Body of pancreas (tissue), 4 donors: ENCODE results near the gene PTPN14.

Experiments
- POLR2A ChIP-seq, 3 donors: fragments of 450-650 bp; IDR thresholded peaks; one replicate each; pipeline ENCODE4 v1.6.1; 2016; ENCODE audit warnings: antibody characterized with exemption in 3 of 3, mild to moderate bottlenecking in 2 of 3
- TF ChIP-seq, protein P1 (sequence below), 7 experiments: fragments of 450-650 bp in 4 of 7; fragments of 200-600 bp in 3 of 7; sonication (generic) in 3 of 7; IDR thresholded peaks; one replicate each; pipeline ENCODE4 v1.5.1; 2016 to 2019; ENCODE audit warnings: antibody characterized with exemption in 7 of 7

DNA sequence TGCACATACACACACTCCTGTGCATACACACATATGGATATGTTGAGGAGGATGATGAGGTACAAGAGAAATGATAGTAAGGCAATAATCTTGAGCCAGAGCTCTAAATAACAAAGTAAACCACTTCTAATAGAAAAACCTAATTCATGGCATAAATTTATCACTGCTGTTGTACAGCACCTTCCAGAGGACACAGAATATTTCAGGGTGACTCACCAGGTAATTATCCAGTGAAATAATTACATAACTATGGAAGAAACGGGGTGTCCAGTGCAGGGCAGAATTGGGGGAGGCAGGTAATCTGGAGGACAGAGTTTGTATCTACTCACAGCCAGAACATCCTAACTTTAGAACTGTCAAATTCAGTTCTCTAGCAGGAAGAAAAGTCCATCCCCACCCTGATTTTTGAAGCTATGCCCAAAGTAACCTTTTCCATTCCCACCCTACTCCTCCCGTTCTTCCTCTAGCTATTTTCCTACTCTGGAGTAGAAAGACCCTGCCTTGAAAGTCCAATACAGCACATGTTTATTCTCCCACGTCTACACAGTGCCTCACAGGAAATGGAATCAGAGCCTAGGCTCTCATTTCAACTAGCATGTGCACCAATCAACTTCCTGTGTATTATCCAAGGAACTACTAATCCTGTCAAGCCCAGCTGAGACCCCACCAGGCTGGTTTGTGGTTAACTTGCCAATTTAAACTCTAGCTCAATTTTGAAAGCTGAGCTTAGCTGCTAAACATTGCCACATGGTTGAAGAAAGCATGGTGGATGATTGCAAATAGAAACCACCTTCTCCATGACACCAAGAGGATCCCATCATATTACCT lies 96.6 kb downstream of the PTPN14 start:
- TF ChIP-seq POLR2A (IDR thresholded peaks at IDR 0.05), result no peak
- TF ChIP-seq, protein P1, sequence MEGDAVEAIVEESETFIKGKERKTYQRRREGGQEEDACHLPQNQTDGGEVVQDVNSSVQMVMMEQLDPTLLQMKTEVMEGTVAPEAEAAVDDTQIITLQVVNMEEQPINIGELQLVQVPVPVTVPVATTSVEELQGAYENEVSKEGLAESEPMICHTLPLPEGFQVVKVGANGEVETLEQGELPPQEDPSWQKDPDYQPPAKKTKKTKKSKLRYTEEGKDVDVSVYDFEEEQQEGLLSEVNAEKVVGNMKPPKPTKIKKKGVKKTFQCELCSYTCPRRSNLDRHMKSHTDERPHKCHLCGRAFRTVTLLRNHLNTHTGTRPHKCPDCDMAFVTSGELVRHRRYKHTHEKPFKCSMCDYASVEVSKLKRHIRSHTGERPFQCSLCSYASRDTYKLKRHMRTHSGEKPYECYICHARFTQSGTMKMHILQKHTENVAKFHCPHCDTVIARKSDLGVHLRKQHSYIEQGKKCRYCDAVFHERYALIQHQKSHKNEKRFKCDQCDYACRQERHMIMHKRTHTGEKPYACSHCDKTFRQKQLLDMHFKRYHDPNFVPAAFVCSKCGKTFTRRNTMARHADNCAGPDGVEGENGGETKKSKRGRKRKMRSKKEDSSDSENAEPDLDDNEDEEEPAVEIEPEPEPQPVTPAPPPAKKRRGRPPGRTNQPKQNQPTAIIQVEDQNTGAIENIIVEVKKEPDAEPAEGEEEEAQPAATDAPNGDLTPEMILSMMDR (IDR thresholded peaks at IDR 0.05), result no peak
